ENCODE data around the gene TMEM87A.
"Not testable (repeated sequence)": the region's sequence is repeated elsewhere in the genome, so short reads cannot be mapped to it uniquely, and the experiment has no call there.

TMEM87A gene

GRCh38 chr15:42272939-42273899, at the start of gene TMEM87A, which contains the start of gene GANC:
TMEM87A (minus strand) TSS chr15:42273433; CDS start chr15:42273398, 35 bp downstream.
GANC (plus strand) TSS chr15:42273201; CDS start chr15:42274482, 1,281 bp downstream.
- TF ChIP-seq Cebpa-rat (IDR thresholded peaks at IDR 0.05): no peak
- H3K27ac ChIP-seq: peak within 1 kb of the TSS; percentile 86 to 95 (median 94)
- H4K20me1 ChIP-seq: peaks cover 6 to 46% (median 39%) of the 10 kb centered on the region in 11 experiments; a peak in 16 of 22 replicates
- H3K36me3 ChIP-seq: peaks cover 10 to 48% (median 22%) of the 10 kb centered on the region in 11 experiments; a peak in 21 of 22 replicates
- peak within 1 kb of the TSS; percentile 85 to 94 (median 89) for H3K9ac ChIP-seq
- H3K4me2 ChIP-seq: peak within 1 kb of the TSS; percentile 91 to 100 (median 94)
- H3K4me3 ChIP-seq: peak within 1 kb of the TSS; percentile 64 to 82 (median 76)
- H3K27me3 ChIP-seq: no peaks in the 10 kb centered on the region
- no peaks in the 10 kb centered on the region for H3K9me3 ChIP-seq (replicated peaks in 1 of 11)
- peaks cover 24 to 45% (median 34%) of the 10 kb centered on the region in 10 experiments for H3K4me1 ChIP-seq

- Histone ChIP-seq H3K36me3 (peaks cover 23 to 55% (median 35%) of the 10 kb centered on the region in 11 experiments), H3K9ac (no peak overlapping the region), H3K27me3 (no peaks in the 10 kb centered on the region), H3K4me3 (no peak overlapping the region), H3K9me3 (replicated peaks in 1 of 11) (no peaks in the 10 kb centered on the region), H3K4me1 (no peaks in the 10 kb centered on the region), H3K4me2 (no peak overlapping the region), H3K27ac (no peak overlapping the region), H4K20me1 (no peaks in the 10 kb centered on the region)
- no peak for TF ChIP-seq Cebpa-rat (IDR thresholded peaks at IDR 0.05)
Observed at GRCh38 chr15:42319206-42319605, 46.0 kb upstream of the TMEM87A start.

- not testable (repeated sequence) for H3K4me2 ChIP-seq; H3K27me3 ChIP-seq; H3K9me3 ChIP-seq (replicated peaks in 1 of 11); H3K4me1 ChIP-seq; H4K20me1 ChIP-seq; H3K27ac ChIP-seq; H3K4me3 ChIP-seq; H3K9ac ChIP-seq
- peaks cover 10 to 55% (median 29%) of the 10 kb centered on the region in 11 experiments; a peak in 21 of 22 replicates for H3K36me3 ChIP-seq
Observed at GRCh38 chr15:42316282-42316805, 43.1 kb upstream of the TMEM87A start.

- TF ChIP-seq Cebpa-rat (IDR thresholded peaks at IDR 0.05): no peak
- no peaks in the 10 kb centered on the region for H3K9me3 ChIP-seq (replicated peaks in 1 of 11)
- no peaks in the 10 kb centered on the region for H3K4me1 ChIP-seq
- H3K27me3 ChIP-seq: no peaks in the 10 kb centered on the region
- H3K27ac ChIP-seq: no peak overlapping the region
- H3K36me3 ChIP-seq: peaks cover 18 to 55% (median 35%) of the 10 kb centered on the region in 11 experiments; a peak in 21 of 22 replicates
- H3K9ac ChIP-seq: no peak overlapping the region
- H3K4me2 ChIP-seq: no peak overlapping the region
- H4K20me1 ChIP-seq: no peaks in the 10 kb centered on the region
- H3K4me3 ChIP-seq: no peak overlapping the region
Observed at GRCh38 chr15:42315521-42315920, 42.3 kb upstream of the TMEM87A start.

GRCh38 chr15:42314818-42315217, 41.6 kb upstream of the TMEM87A start:
- no peaks in the 10 kb centered on the region for H3K9me3 ChIP-seq (replicated peaks in 1 of 11)
- H3K36me3 ChIP-seq: peaks cover 25 to 60% (median 42%) of the 10 kb centered on the region in 11 experiments; a peak in 21 of 22 replicates
- no peaks in the 10 kb centered on the region for H3K27me3 ChIP-seq
- no peaks in the 10 kb centered on the region for H4K20me1 ChIP-seq
- H3K4me2 ChIP-seq: no peak overlapping the region
- TF ChIP-seq Cebpa-rat (IDR thresholded peaks at IDR 0.05): no peak
- no peaks in the 10 kb centered on the region for H3K4me1 ChIP-seq
- no peak overlapping the region for H3K27ac ChIP-seq
- no peak overlapping the region for H3K4me3 ChIP-seq
- H3K9ac ChIP-seq: no peak overlapping the region

- Histone ChIP-seq H3K4me2 (no peak overlapping the region), H3K4me3 (no peak overlapping the region), H4K20me1 (no peaks in the 10 kb centered on the region), H3K9ac (no peak overlapping the region), H3K4me1 (no peaks in the 10 kb centered on the region), H3K36me3 (peaks cover 29 to 73% (median 54%) of the 10 kb centered on the region in 11 experiments; a peak in 21 of 22 replicates), H3K27ac (no peak overlapping the region), H3K27me3 (no peaks in the 10 kb centered on the region), H3K9me3 (replicated peaks in 1 of 11) (no peaks in the 10 kb centered on the region)
- no peak for TF ChIP-seq Cebpa-rat (IDR thresholded peaks at IDR 0.05)
Observed at GRCh38 chr15:42313463-42313862, 40.2 kb upstream of the TMEM87A start.

- Histone ChIP-seq H3K36me3 (peaks cover 25 to 68% (median 54%) of the 10 kb centered on the region in 11 experiments; a peak in 21 of 22 replicates), H4K20me1 (no peaks in the 10 kb centered on the region), H3K27ac (no peak overlapping the region), H3K9me3 (replicated peaks in 1 of 11) (peaks cover 26 to 31% (median 29%) of the 10 kb centered on the region in 11 experiments), H3K4me2 (no peak overlapping the region), H3K4me3 (no peak overlapping the region), H3K4me1 (no peaks in the 10 kb centered on the region), H3K9ac (no peak overlapping the region), H3K27me3 (no peaks in the 10 kb centered on the region)
- TF ChIP-seq Cebpa-rat (IDR thresholded peaks at IDR 0.05): no peak
Observed at GRCh38 chr15:42306681-42307080, 33.4 kb upstream of the TMEM87A start.

- not testable (repeated sequence) for H3K4me2 ChIP-seq, H4K20me1 ChIP-seq, H3K27ac ChIP-seq, H3K4me3 ChIP-seq, H3K4me1 ChIP-seq, H3K9ac ChIP-seq, H3K27me3 ChIP-seq
- H3K36me3 ChIP-seq: peaks cover 26 to 68% (median 51%) of the 10 kb centered on the region in 11 experiments
- peaks cover 44 to 58% (median 51%) of the 10 kb centered on the region in 11 experiments for H3K9me3 ChIP-seq (replicated peaks in 1 of 11)
Observed at GRCh38 chr15:42301004-42301403, 27.8 kb upstream of the TMEM87A start.

- peaks cover 44 to 98% (median 80%) of the 10 kb centered on the region in 11 experiments for H3K36me3 ChIP-seq
- TF ChIP-seq Cebpa-rat (IDR thresholded peaks at IDR 0.05): no peak
- no peak overlapping the region for H3K4me3 ChIP-seq
- no peaks in the 10 kb centered on the region for H3K4me1 ChIP-seq
- H3K27ac ChIP-seq: no peak overlapping the region
- no peak overlapping the region for H3K9ac ChIP-seq
- H3K27me3 ChIP-seq: no peaks in the 10 kb centered on the region
- H3K9me3 ChIP-seq (replicated peaks in 1 of 11): no peaks in the 10 kb centered on the region; a peak in 1 of 22 replicates
- H4K20me1 ChIP-seq: no peaks in the 10 kb centered on the region
- no peak overlapping the region for H3K4me2 ChIP-seq
Observed at GRCh38 chr15:42289166-42289565, 15.9 kb upstream of the TMEM87A start.
